Measurements from ENCODE around the gene SLC29A2. TPM values are rescaled to one million over a fixed set of nuclear protein-coding genes. Genes with fewer than 3 reads are reported as not detected.

Gene SLC29A2
- total and polyA plus RNA-seq, 2 donors (not counting 3 experiments of a cell fraction or from before 2014, with no cell fraction given), result 2.4 to 5.2 TPM

DNA sequence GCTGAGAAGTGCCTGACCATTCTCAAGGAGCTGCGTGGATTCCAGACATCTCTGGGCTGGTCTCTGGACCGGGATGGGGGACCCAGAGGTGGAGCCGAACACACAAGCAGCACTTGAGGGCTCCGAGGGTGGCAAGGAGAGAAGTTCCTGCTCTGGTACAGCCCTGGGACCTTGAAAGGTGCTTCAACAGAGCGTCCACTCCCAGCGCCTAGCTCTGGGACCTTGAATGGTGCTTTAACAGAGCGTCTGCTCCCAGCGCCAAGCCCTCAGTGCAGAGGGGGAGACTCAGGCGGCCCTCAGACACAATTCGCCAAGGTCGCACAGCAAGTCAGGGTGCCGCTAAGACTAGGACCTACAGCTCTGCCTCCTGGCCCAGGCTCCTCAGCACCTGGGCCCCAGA lies 38.6 kb upstream of the SLC29A2 start:
- BruUV-seq (replicated peaks), result no TSS peak
- Histone ChIP-seq H3K27ac (ENCODE audit: insufficient read depth, low read depth, low read length) (no peak overlapping the region), H3K9me1 (replicated peaks; ENCODE audit: control insufficient read depth, extremely low read depth, insufficient read depth, low read length) (no peaks in the 10 kb centered on the region), H3K36me3 (ENCODE audit: control insufficient read depth in 2 of 2, extremely low read depth in 1 of 2, insufficient read depth in 2 of 2, low read length in 2 of 2) (no peaks in the 10 kb centered on the region), H3K9me3 (replicated peaks; ENCODE audit: control insufficient read depth, insufficient read depth, low read length) (no peaks in the 10 kb centered on the region), H3K4me3 (replicated peaks in 1 of 3; ENCODE audit: insufficient read depth in 1 of 3, low read depth in 1 of 3, low read length in 3 of 3) (no peak overlapping the region), H3K9ac (replicated peaks; ENCODE audit: extremely low read depth, insufficient read depth, low read length) (no peak overlapping the region), H3K27me3 (ENCODE audit: control insufficient read depth in 2 of 2, insufficient read depth in 2 of 2, low read length in 2 of 2) (peaks cover 8 to 12% of the 10 kb centered on the region in 2 experiments), H3K79me2 (ENCODE audit: control insufficient read depth, insufficient read depth, low read length) (no peaks in the 10 kb centered on the region), H4K20me1 (replicated peaks; ENCODE audit: control insufficient read depth, extremely low read depth, insufficient read depth, low read length) (no peaks in the 10 kb centered on the region), H3K4me1 (ENCODE audit: control insufficient read depth, extremely low read depth, insufficient read depth, low read length) (no peaks in the 10 kb centered on the region), H2AFZ (ENCODE audit: low read depth, low read length) (no peak overlapping the region), H3K4me2 (ENCODE audit: insufficient read depth, low read length) (no peak overlapping the region)
- dilution Hi-C loops (cut with MboI; ENCODE audit: extremely low pct_ligation_motif_present, low sequenced_read_pairs) (no loop called here), intact Hi-C loops (cut with micrococcal nuclease) (no loop called here)
- DNase-seq (ENCODE audit: low read depth, low spot score) (no peak), FAIRE-seq (no peak)
- ChIA-PET CTCF (interaction anchor here (1.4 to 7.1 kb wide), 8 partner anchors 8 to 268 kb away, joined by 5 to 87 read pairs (median 18); partner anchors contain the start of genes MRPL11, NPAS4 and RBM4B), POLR2A (no interaction called here)
- TF ChIP-seq MYC (IDR thresholded peaks at IDR 0.05; ENCODE audit: low read depth, low read length) (no peak), FOS (IDR thresholded peaks at IDR 0.05; ENCODE audit: borderline replicate concordance, insufficient read depth, low read length) (no peak), EZH2 (IDR thresholded peaks at IDR 0.05; ENCODE audit: borderline replicate concordance, low read depth, low read length, severe bottlenecking) (no peak), GATA2 (IDR thresholded peaks at IDR 0.05; ENCODE audit: insufficient read depth, insufficient read length, low read depth, low read length) (no peak), JUN (IDR thresholded peaks at IDR 0.05; ENCODE audit: borderline replicate concordance, insufficient read depth, insufficient read length, low read depth) (no peak), POLR2AphosphoS5 (IDR thresholded peaks at IDR 0.05; ENCODE audit: insufficient read depth, low read depth, low read length) (no peak), POLR2A (IDR thresholded peaks at IDR 0.05; ENCODE audit: low read depth, low read length) (no peak)
- TF ChIP-seq, protein P1, sequence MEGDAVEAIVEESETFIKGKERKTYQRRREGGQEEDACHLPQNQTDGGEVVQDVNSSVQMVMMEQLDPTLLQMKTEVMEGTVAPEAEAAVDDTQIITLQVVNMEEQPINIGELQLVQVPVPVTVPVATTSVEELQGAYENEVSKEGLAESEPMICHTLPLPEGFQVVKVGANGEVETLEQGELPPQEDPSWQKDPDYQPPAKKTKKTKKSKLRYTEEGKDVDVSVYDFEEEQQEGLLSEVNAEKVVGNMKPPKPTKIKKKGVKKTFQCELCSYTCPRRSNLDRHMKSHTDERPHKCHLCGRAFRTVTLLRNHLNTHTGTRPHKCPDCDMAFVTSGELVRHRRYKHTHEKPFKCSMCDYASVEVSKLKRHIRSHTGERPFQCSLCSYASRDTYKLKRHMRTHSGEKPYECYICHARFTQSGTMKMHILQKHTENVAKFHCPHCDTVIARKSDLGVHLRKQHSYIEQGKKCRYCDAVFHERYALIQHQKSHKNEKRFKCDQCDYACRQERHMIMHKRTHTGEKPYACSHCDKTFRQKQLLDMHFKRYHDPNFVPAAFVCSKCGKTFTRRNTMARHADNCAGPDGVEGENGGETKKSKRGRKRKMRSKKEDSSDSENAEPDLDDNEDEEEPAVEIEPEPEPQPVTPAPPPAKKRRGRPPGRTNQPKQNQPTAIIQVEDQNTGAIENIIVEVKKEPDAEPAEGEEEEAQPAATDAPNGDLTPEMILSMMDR (IDR thresholded peaks at IDR 0.05; ENCODE audit: extremely low read depth in 1 of 2, insufficient read depth in 1 of 2, low read depth in 1 of 2, low read length in 2 of 2), result no peak
- TF ChIP-seq, protein P2, sequence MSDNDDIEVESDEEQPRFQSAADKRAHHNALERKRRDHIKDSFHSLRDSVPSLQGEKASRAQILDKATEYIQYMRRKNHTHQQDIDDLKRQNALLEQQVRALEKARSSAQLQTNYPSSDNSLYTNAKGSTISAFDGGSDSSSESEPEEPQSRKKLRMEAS (IDR thresholded peaks at IDR 0.05; ENCODE audit: insufficient read depth, insufficient read length), result no peak
